ENCODE results near the gene DPP9. TPM values are rescaled to one million over a fixed set of nuclear protein-coding genes. Genes with fewer than 3 reads are reported as not detected.

DPP9 gene
- total RNA-seq, 1 donor from 2014 or later = 54.8 TPM

- DNase-seq (ENCODE audit: low spot score) = no peak
Measured at GRCh38 chr19:4712771-4713170, 10.9 kb downstream of the DPP9 start.

GRCh38 chr19:4711211-4711610 lies 12.4 kb downstream of the DPP9 start:
- DNase-seq (ENCODE audit: low spot score) = no peak

GRCh38 chr19:4710281-4710600 lies 13.4 kb downstream of the DPP9 start:
- no peak for DNase-seq (ENCODE audit: low spot score)

GRCh38 chr19:4709440-4710280 lies 14.0 kb downstream of the DPP9 start:
- DNase-seq (ENCODE audit: low spot score) = no peak

- no peak for DNase-seq (ENCODE audit: low spot score)
Measured at GRCh38 chr19:4707956-4708650, 15.5 kb downstream of the DPP9 start.

- DNase-seq (ENCODE audit: low spot score) = no peak
Measured at GRCh38 chr19:4707322-4707721, 16.3 kb downstream of the DPP9 start.

GRCh38 chr19:4705413-4706131 lies 18.1 kb downstream of the DPP9 start:
- no peak for DNase-seq (ENCODE audit: low spot score)

GRCh38 chr19:4704317-4704673 lies 19.3 kb downstream of the DPP9 start:
- DNase-seq (ENCODE audit: low spot score) = no peak

GRCh38 chr19:4703671-4704316 lies 19.8 kb downstream of the DPP9 start:
- DNase-seq (ENCODE audit: low spot score) = no peak

GRCh38 chr19:4702764-4703163 lies 20.9 kb downstream of the DPP9 start:
- no peak for DNase-seq (ENCODE audit: low spot score)

GRCh38 chr19:4701557-4701956 lies 22.1 kb downstream of the DPP9 start:
- DNase-seq (ENCODE audit: low spot score) = no peak

GRCh38 chr19:4700693-4700970 lies 23.0 kb downstream of the DPP9 start:
- no peak for DNase-seq (ENCODE audit: low spot score)

- DNase-seq (ENCODE audit: low spot score) = no peak
Measured at GRCh38 chr19:4699826-4700692, 23.6 kb downstream of the DPP9 start.

- no peak for DNase-seq (ENCODE audit: low spot score)
Measured at GRCh38 chr19:4697304-4697703, 26.3 kb downstream of the DPP9 start.

- DNase-seq (ENCODE audit: low spot score) = no peak
Measured at GRCh38 chr19:4695224-4695731, 28.4 kb downstream of the DPP9 start.

GRCh38 chr19:4694211-4694987 lies 29.2 kb downstream of the DPP9 start:
- DNase-seq (ENCODE audit: low spot score) = no peak

GRCh38 chr19:4693471-4694121 lies 30.0 kb downstream of the DPP9 start:
- no peak for DNase-seq (ENCODE audit: low spot score)

- DNase-seq (ENCODE audit: low spot score) = no peak
Measured at GRCh38 chr19:4693078-4693350, 30.6 kb downstream of the DPP9 start.

GRCh38 chr19:4692251-4693077 lies 31.2 kb downstream of the DPP9 start:
- no peak for DNase-seq (ENCODE audit: low spot score)

All from mesenteric fat pad (tissue), 1 donor.